HFFc6 (cell line): ENCODE data around the gene ZNF319. TPM values are rescaled to one million over a fixed set of nuclear protein-coding genes. Genes with fewer than 3 reads are reported as not detected.
A peak's percentile ranks its signal among the peaks of the same experiment; 100 is the strongest.

Experiments
- DNase-seq: peaks from one replicate; pipeline ENCODE4 v3.0.0-alpha.2; 2018
- H3K27ac Mint-ChIP-seq: 2 replicates; pipeline ENCODE4 v1.8.0; 2020; ENCODE audit warnings: mild to moderate bottlenecking, mixed read lengths
- H3K27me3 Mint-ChIP-seq: 2 replicates; pipeline ENCODE4 v1.8.0; 2021; ENCODE audit warnings: mild to moderate bottlenecking, moderate library complexity, mixed read lengths; ENCODE audit not compliant: insufficient read depth
- H3K36me3 Mint-ChIP-seq: 2 replicates; pipeline ENCODE4 v1.8.0; 2021; ENCODE audit warnings: low read depth, mixed read lengths
- H3K4me1 Mint-ChIP-seq: 2 replicates; pipeline ENCODE4 v1.8.0; 2020; ENCODE audit warnings: low read depth, mixed read lengths
- H3K4me3 Mint-ChIP-seq: 2 replicates; pipeline ENCODE4 v1.8.0; 2020; ENCODE audit warnings: mild to moderate bottlenecking, moderate library complexity, mixed read lengths
- H3K9me3 Mint-ChIP-seq: 2 replicates; pipeline ENCODE4 v1.8.0; 2020; ENCODE audit warnings: mild to moderate bottlenecking, mixed read lengths
- CTCF ChIP-seq: fragments of 200-600 bp; sonication (generic); IDR thresholded peaks from 2 replicates; pipeline ENCODE4 v1.5.0; 2021; ENCODE audit warnings: antibody characterized with exemption, mild to moderate bottlenecking
- total RNA-seq, 6 experiments: library from RNA; stranded (reverse); fragmentation: NEBNext Ultra II Directional; extraction: Animal tissue kit (Norgen Biotek cat#: 25700); gene quantifications; 2 replicates in 1 of 6; 3 replicates in 5 of 6; pipeline ENCODE4 v1.2.3, GENCODE V29; 2021

The ZNF319 gene
- total RNA-seq, 6 experiments from 2014 or later = 8.3 to 12.0 (median 9.4) TPM

- Mint-ChIP-seq H3K27me3 (peaks cover 13% of the 10 kb centered on the region), H3K4me1 (no peaks in the 10 kb centered on the region), H3K27ac (no peak overlapping the region), H3K36me3 (no peaks in the 10 kb centered on the region), H3K9me3 (no peaks in the 10 kb centered on the region), H3K4me3 (no peak overlapping the region)
- DNase-seq = no peak
- no peak for TF ChIP-seq CTCF
These were observed 53.2 kb downstream of the ZNF319 start for GRCh38 chr16:57947261-57947660.

- Mint-ChIP-seq H3K4me3 (no peak overlapping the region), H3K4me1 (no peaks in the 10 kb centered on the region), H3K27ac (no peak overlapping the region), H3K9me3 (no peaks in the 10 kb centered on the region), H3K27me3 (peaks cover 16% of the 10 kb centered on the region), H3K36me3 (no peaks in the 10 kb centered on the region)
- TF ChIP-seq CTCF = no peak
- no peak for DNase-seq
These were observed 54.2 kb downstream of the ZNF319 start for GRCh38 chr16:57946181-57946801.

- peak; percentile 47; the same call in 1 of the 2 replicates for TF ChIP-seq CTCF
- no peak overlapping the region for H3K4me3 Mint-ChIP-seq
- H3K9me3 Mint-ChIP-seq = no peaks in the 10 kb centered on the region
- no peak overlapping the region for H3K27ac Mint-ChIP-seq
- peaks cover 18% of the 10 kb centered on the region for H3K27me3 Mint-ChIP-seq
- no peaks in the 10 kb centered on the region for H3K36me3 Mint-ChIP-seq
- DNase-seq = no peak
- no peaks in the 10 kb centered on the region for H3K4me1 Mint-ChIP-seq
These were observed 54.7 kb downstream of the ZNF319 start for GRCh38 chr16:57945740-57946138.

GRCh38 chr16:57944970-57945739 lies 55.3 kb downstream of the ZNF319 start:
- H3K4me3 Mint-ChIP-seq = no peak overlapping the region
- no peaks in the 10 kb centered on the region for H3K36me3 Mint-ChIP-seq
- peaks cover 6% of the 10 kb centered on the region for H3K4me1 Mint-ChIP-seq
- H3K27ac Mint-ChIP-seq = no peak overlapping the region
- TF ChIP-seq CTCF = no peak
- H3K9me3 Mint-ChIP-seq = no peaks in the 10 kb centered on the region
- H3K27me3 Mint-ChIP-seq = peaks cover 18% of the 10 kb centered on the region
- no peak for DNase-seq

Other genes with a start within 250 kb of the ZNF319 start
- 10 to 100 TPM; 51.8 to 81.5 (median 72.7) TPM for gene KIFC3, start 198.2 kb downstream of the ZNF319 start, total RNA-seq
- gene CNGB1, start 29.5 kb downstream of the ZNF319 start, total RNA-seq = under 1 TPM in 1 of 6 experiments, not detected in 5; 0.02 TPM
- 10 to 100 TPM; 62.9 to 88.3 (median 76.3) TPM for gene USB1, start 735 bp upstream of the ZNF319 start, total RNA-seq
- 1 to 10 TPM in 4 of 6 experiments, under 1 TPM in 2; 0.82 to 4.1 (median 1.1) TPM for gene MMP15, start 25.1 kb upstream of the ZNF319 start, total RNA-seq
- 10 to 100 TPM; 31.6 to 35.9 (median 34.0) TPM for gene CFAP20, start 128.7 kb upstream of the ZNF319 start, total RNA-seq
- gene CSNK2A2, start 197.4 kb upstream of the ZNF319 start, total RNA-seq = 10 to 100 TPM; 57.7 to 66.8 (median 61.2) TPM